K562 (cell line): Measurements from ENCODE around the gene PPIL6. TPM values are rescaled to one million over a fixed set of nuclear protein-coding genes. Genes with fewer than 3 reads are reported as not detected.

Source experiments
- ATAC-seq: fragments of 200-7000 bp; cut with Tn5 transposase; 3 replicates; pipeline ENCODE4 v1.9.1; 2020; ENCODE audit warnings: moderate library complexity
- BruUV-seq: library from RNA; stranded (reverse); fragments of 400-500 nt; replicated peaks from 2 replicates; lab custom pipeline; 2021; lab: Mats Ljungman, UMichigan
- CTCF ChIA-PET: fragments of 300-600 bp; formaldehyde crosslinking; extraction: SDS; loops from one replicate; lab custom pipeline; 2021; ENCODE audit warnings: low intra/inter-chr PET ratio; lab: Yijun Ruan, JAX
- POLR2A ChIA-PET: fragments of 300-600, 350-650 bp; sonication (Branson Sonifier 250); formaldehyde crosslinking; extraction: SDS; loops from one replicate; lab custom pipeline; 2021; ENCODE audit warnings: antibody characterized with exemption, inconsistent platforms; lab: Yijun Ruan, JAX
- DNase-seq, 4 experiments: peaks; one replicate each; pipeline versions ENCODE4 v3.0.0 to v3.0.0-alpha.2; 2011 to 2018; ENCODE audit warnings: low spot score in 3 of 4, mixed read lengths in 3 of 4; ENCODE audit errors: extremely low read depth in 1 of 4
- FAIRE-seq: peaks from 2 replicates; lab custom pipeline; 2011; peaks lifted over from hg19 to GRCh38; lab: Jason Lieb, UNC
- H2AFZ ChIP-seq: 2 replicates; pipeline ENCODE4 v1.6.0; 2011; ENCODE audit warnings: low read depth, low read length, control low read depth, inconsistent platforms
- H3K27ac ChIP-seq: fragments of 200-600 bp; 3 replicates; pipeline ENCODE4 v1.8.0; 2011; ENCODE audit warnings: low read depth, mild to moderate bottlenecking, control low read depth, inconsistent platforms, low read length, moderate library complexity, mixed read lengths; ENCODE audit errors: extremely low read depth
- H3K27me3 ChIP-seq, 2 experiments: fragments of 300-600 bp in 1 of 2; 2 replicates in 1 of 2; 3 replicates in 1 of 2; pipeline versions ENCODE4 v1.6.0 to v1.8.0; 2011; ENCODE audit warnings: inconsistent platforms in 2 of 2, low read length in 2 of 2, mild to moderate bottlenecking in 1 of 2, mixed read lengths in 1 of 2, moderate library complexity in 1 of 2; ENCODE audit not compliant: control insufficient read depth in 2 of 2, insufficient read depth in 2 of 2
- H3K36me3 ChIP-seq: fragments of 300-600 bp; 3 replicates; pipeline ENCODE4 v1.8.0; 2011; ENCODE audit warnings: mild to moderate bottlenecking, low read length, inconsistent platforms; ENCODE audit not compliant: control insufficient read depth, insufficient read depth
- H3K4me1 ChIP-seq, 2 experiments: fragments of 200-600 bp in 1 of 2; replicated peaks in 1 of 2; 2 replicates in 1 of 2; 3 replicates in 1 of 2; pipeline versions ENCODE4 v1.5.1 to v1.8.0; 2011; ENCODE audit warnings: inconsistent platforms in 2 of 2, low read length in 2 of 2, mild to moderate bottlenecking in 1 of 2, mixed read lengths in 1 of 2, moderate library complexity in 1 of 2; ENCODE audit not compliant: control insufficient read depth in 2 of 2, insufficient read depth in 2 of 2
- H3K4me2 ChIP-seq: 2 replicates; pipeline ENCODE4 v1.6.1; 2011; ENCODE audit warnings: low read length, control low read depth, inconsistent platforms, mixed read lengths; ENCODE audit not compliant: insufficient read depth
- H3K4me3 ChIP-seq: fragments of 200-600 bp; sonication (generic), shearing (Covaris generic); 2 replicates; pipeline ENCODE4 v1.5.1; 2016; ENCODE audit warnings: control low read depth, inconsistent platforms
- H3K79me2 ChIP-seq: fragments of 200-600 bp; 3 replicates; pipeline ENCODE4 v1.8.0; 2011; ENCODE audit warnings: low read length, inconsistent platforms; ENCODE audit not compliant: control insufficient read depth, insufficient read depth
- H3K9ac ChIP-seq, 2 experiments: 2 replicates each; pipeline versions ENCODE4 v1.6.0 to v1.6.1; 2011; ENCODE audit warnings: low read depth in 2 of 2, low read length in 2 of 2, control low read depth in 1 of 2, inconsistent platforms in 1 of 2, mild to moderate bottlenecking in 1 of 2, mixed read lengths in 1 of 2; ENCODE audit not compliant: insufficient read depth in 1 of 2
- H3K9me1 ChIP-seq: one replicate; pipeline ENCODE4 v1.6.0; 2011; ENCODE audit warnings: inconsistent platforms, mild to moderate bottlenecking, low read length, moderate library complexity; ENCODE audit not compliant: control insufficient read depth, insufficient read depth
- H3K9me3 ChIP-seq: replicated peaks from 2 replicates; pipeline ENCODE4 v1.5.1; 2011; ENCODE audit warnings: low read depth, low read length, inconsistent platforms; ENCODE audit not compliant: control insufficient read depth, insufficient read depth
- H4K20me1 ChIP-seq: replicated peaks from 2 replicates; pipeline ENCODE4 v1.6.1; 2011; ENCODE audit warnings: low read length, inconsistent platforms, mixed read lengths; ENCODE audit not compliant: control insufficient read depth, insufficient read depth
- HBP1 ChIP-seq: fragments of 450-650 bp; formaldehyde crosslinking; IDR thresholded peaks from 2 replicates; pipeline ENCODE4 v1.4.0; 2022; ENCODE audit warnings: missing genetic modification characterization
- MCM7 ChIP-seq, 2 experiments: fragments of 450-650 bp; IDR thresholded peaks; 2 replicates each; pipeline ENCODE4 v1.6.1; 2016 to 2018
- MTA3 ChIP-seq: fragments of 450-650 bp; formaldehyde crosslinking; IDR thresholded peaks from 2 replicates; pipeline ENCODE4 v1.6.1; 2017; ENCODE audit warnings: mild to moderate bottlenecking, borderline replicate concordance
- NR0B1 ChIP-seq: fragments of 450-650 bp; IDR thresholded peaks from one replicate; pipeline ENCODE4 v1.6.1; 2018; ENCODE audit warnings: mild to moderate bottlenecking, moderate library complexity; ENCODE audit not compliant: partially characterized antibody
- POLR2G ChIP-seq: fragments of 200-400 bp; formaldehyde crosslinking; IDR thresholded peaks from 2 replicates; pipeline ENCODE4 v1.6.1; 2017; ENCODE audit warnings: low read depth, mild to moderate bottlenecking, antibody characterized with exemption, low read length, moderate library complexity
- RBFOX2 ChIP-seq: fragments of 200-400 bp; formaldehyde crosslinking; IDR thresholded peaks from 2 replicates; pipeline ENCODE4 v1.6.1; 2017; ENCODE audit warnings: low read depth, mild to moderate bottlenecking, low read length, moderate library complexity
- RBM22 ChIP-seq: fragments of 200-400 bp; formaldehyde crosslinking; IDR thresholded peaks from 2 replicates; pipeline ENCODE4 v1.6.1; 2018; ENCODE audit warnings: low read length, low read depth; ENCODE audit not compliant: poor library complexity, severe bottlenecking
- WGBS: fragments of 100-300 bp; shearing (Covaris generic); methylation state at CpG from one replicate; pipeline ENCODE4 v1.1.6; 2016; ENCODE audit warnings: low coverage, mixed read lengths; ENCODE audit not compliant: insufficient coverage; ENCODE audit errors: missing lambda C conversion rate; 5-methylcytosine and 5-hydroxymethylcytosine counted together
- in situ Hi-C: fragments of 300-500 bp; cut with MboI; formaldehyde crosslinking; loops from 4 replicates; pipeline ENCODE4 v1.15.0; 2018; ENCODE audit warnings: inconsistent platforms, mixed read lengths
- intact Hi-C: fragments of 100-400 bp; cut with micrococcal nuclease; formaldehyde crosslinking; loops from 2 replicates; pipeline ENCODE4 v1.14.2; 2022
- polyA plus RNA-seq, 8 experiments: library from polyadenylated mRNA; depleted of rRNA in 4 of 8; stranded (reverse) in 5 of 8; unstranded in 3 of 8; fragments of >200 nt; fragmentation: Nextera tagmentation in 2 of 8; fragmentation: Illumina TruSeq in 1 of 8; extraction: Ambion mirVana in 2 of 8; extraction: Trizol in 1 of 8; gene quantifications; 2 replicates each; pipeline versions ENCODE4 v1.2.1 to v1.2.3, GENCODE V29; 2011 to 2014; ENCODE audit warnings: inconsistent platforms in 1 of 8, missing spikeins in 1 of 8
- total RNA-seq, 7 experiments: library from RNA; depleted of rRNA in 6 of 7; stranded (reverse); fragments of >200 nt in 6 of 7; fragmentation: Illumina TruSeq in 2 of 7; extraction: Trizol in 2 of 7; gene quantifications; 2 replicates each; pipeline versions ENCODE4 v1.2.1 to v1.2.3, GENCODE V29; 2011 to 2021; ENCODE audit warnings: low replicate concordance in 1 of 7

The PPIL6 gene
- total and polyA plus RNA-seq, 9 of the 15 experiments (the other 6 are each of a cell fraction or from before 2014, with no cell fraction given): 0.03 to 0.98 (median 0.41) TPM; not detected in 1

GRCh38 chr6:109372130-109372529, 68.3 kb downstream of the PPIL6 start:
- no peak for DNase-seq
- Histone ChIP-seq H3K27me3 (no peaks in the 10 kb centered on the region), H3K9me3 (no peaks in the 10 kb centered on the region), H3K4me1 (peaks cover 0 to 18% of the 10 kb centered on the region in 2 experiments; a peak in 2 of 5 replicates), H3K9ac (no peak overlapping the region), H4K20me1 (no peaks in the 10 kb centered on the region), H3K27ac (no peak overlapping the region), H3K4me2 (no peak overlapping the region), H3K79me2 (peaks cover 89% of the 10 kb centered on the region), H3K4me3 (no peak overlapping the region), H3K36me3 (peaks cover 99% of the 10 kb centered on the region), H3K9me1 (no peaks in the 10 kb centered on the region), H2AFZ (no peak overlapping the region)
- POLR2A ChIA-PET: no interaction called here
- CTCF ChIA-PET: no interaction called here
- ATAC-seq: no peak
- BruUV-seq: no TSS peak
- in situ Hi-C loops: no loop called here
- intact Hi-C loops: no loop called here
- TF ChIP-seq MCM7 (IDR thresholded peaks at IDR 0.05): no peak
- no peak for TF ChIP-seq NR0B1
- TF ChIP-seq RBM22: peak; percentile 22
- TF ChIP-seq POLR2G: peak; percentile 20; the same call in 1 of the 2 replicates
- peak; percentile 57 for TF ChIP-seq RBFOX2
- TF ChIP-seq HBP1: no peak
- no peak for TF ChIP-seq MTA3
- WGBS: 79% methylated on average over 2 of the region's 2 CpGs
- FAIRE-seq: no peak
